Mesendoderm (in vitro differentiated cells): Measurements from ENCODE around the gene PRKN.

Experiments
- DNase-seq: peaks from one replicate; pipeline ENCODE4 v3.0.0; 2013
- H2AK5ac ChIP-seq: 2 replicates; pipeline ENCODE4 v1.6.1; 2013; ENCODE audit warnings: low read length, inconsistent platforms
- H2BK120ac ChIP-seq: 2 replicates; pipeline ENCODE4 v1.6.1; 2013; ENCODE audit warnings: low read depth, mild to moderate bottlenecking, low read length, moderate library complexity, mixed read lengths
- H2BK15ac ChIP-seq: replicated peaks from 2 replicates; pipeline ENCODE4 v1.6.1; 2013; ENCODE audit warnings: low read depth, mild to moderate bottlenecking, moderate library complexity
- H2BK5ac ChIP-seq: 2 replicates; pipeline ENCODE4 v1.6.1; 2013; ENCODE audit warnings: low read length, inconsistent platforms
- H3K18ac ChIP-seq: 2 replicates; pipeline ENCODE4 v1.6.1; 2013; ENCODE audit warnings: mild to moderate bottlenecking, low read length, mixed read lengths
- H3K23ac ChIP-seq: one replicate; pipeline ENCODE4 v1.6.1; 2013; ENCODE audit warnings: low read length
- H3K27ac ChIP-seq: 2 replicates; pipeline ENCODE4 v1.5.1; 2013; ENCODE audit warnings: low read depth, mild to moderate bottlenecking, inconsistent platforms, low read length, moderate library complexity
- H3K27me3 ChIP-seq: 2 replicates; pipeline ENCODE4 v1.6.1; 2013; ENCODE audit warnings: low read length, control low read depth, mild to moderate bottlenecking, inconsistent platforms; ENCODE audit not compliant: insufficient read depth, poor library complexity
- H3K36me3 ChIP-seq: 2 replicates; pipeline ENCODE4 v1.6.1; 2013; ENCODE audit warnings: low read length, inconsistent platforms; ENCODE audit not compliant: control insufficient read depth, insufficient read depth
- H3K4ac ChIP-seq: one replicate; pipeline ENCODE4 v1.6.1; 2013; ENCODE audit warnings: low read depth, mild to moderate bottlenecking, low read length, moderate library complexity
- H3K4me1 ChIP-seq: 2 replicates; pipeline ENCODE4 v1.6.1; 2013; ENCODE audit warnings: low read depth, low read length, inconsistent platforms; ENCODE audit not compliant: control insufficient read depth
- H3K4me2 ChIP-seq: 2 replicates; pipeline ENCODE4 v1.6.1; 2013; ENCODE audit warnings: low read length
- H3K4me3 ChIP-seq: 2 replicates; pipeline ENCODE4 v1.5.1; 2013; ENCODE audit warnings: mild to moderate bottlenecking, low read length
- H3K56ac ChIP-seq: one replicate; pipeline ENCODE4 v1.6.1; 2013; ENCODE audit warnings: low read length
- H3K79me1 ChIP-seq: 2 replicates; pipeline ENCODE4 v1.6.1; 2013; ENCODE audit warnings: low read length, inconsistent platforms
- H3K79me2 ChIP-seq: 2 replicates; pipeline ENCODE4 v1.6.1; 2013; ENCODE audit warnings: mild to moderate bottlenecking, low read length; ENCODE audit not compliant: control insufficient read depth, insufficient read depth
- H3K9ac ChIP-seq: 2 replicates; pipeline ENCODE4 v1.6.1; 2013; ENCODE audit warnings: low read length, inconsistent platforms
- H4K5ac ChIP-seq: one replicate; pipeline ENCODE4 v1.6.1; 2013; ENCODE audit warnings: low read length
- H4K8ac ChIP-seq: one replicate; pipeline ENCODE4 v1.6.1; 2013; ENCODE audit warnings: low read depth, mild to moderate bottlenecking, control low read depth, low read length, moderate library complexity
- WGBS: extraction: QIAGEN DNeasy Blood & Tissue Kit; methylation state at CpG from one replicate; pipeline ENCODE4 v1.1.7; 2013; ENCODE audit warnings: low lambda C conversion rate, missing lambda C conversion rate; ENCODE audit not compliant: insufficient coverage; ENCODE audit errors: extremely low coverage; 5-methylcytosine and 5-hydroxymethylcytosine counted together

The PRKN gene

GRCh38 chr6:161557333-161558107 lies 1170.0 kb downstream of the PRKN start:
- Histone ChIP-seq H4K5ac (no peak overlapping the region), H2BK15ac (no peak overlapping the region), H2AK5ac (no peak overlapping the region), H3K56ac (no peak overlapping the region), H3K27me3 (no peaks in the 10 kb centered on the region), H3K18ac (no peak overlapping the region), H4K8ac (no peak overlapping the region), H3K27ac (no peak overlapping the region), H3K79me2 (no peaks in the 10 kb centered on the region), H3K9ac (no peak overlapping the region), H2BK5ac (no peak overlapping the region), H3K36me3 (no peaks in the 10 kb centered on the region), H3K79me1 (no peaks in the 10 kb centered on the region), H3K4me3 (no peak overlapping the region), H3K23ac (no peak overlapping the region), H3K4me1 (no peaks in the 10 kb centered on the region), H3K4me2 (no peak overlapping the region), H2BK120ac (no peak overlapping the region), H3K4ac (no peak overlapping the region)
- no CpG with 5 or more reads among the region's 9 CpGs for WGBS
- DNase-seq: peak; percentile 41

GRCh38 chr6:161554883-161555282 lies 1172.7 kb downstream of the PRKN start:
- no peak overlapping the region for H4K8ac ChIP-seq
- H3K9ac ChIP-seq: no peak overlapping the region
- no peaks in the 10 kb centered on the region for H3K79me1 ChIP-seq
- H2BK120ac ChIP-seq: no peak overlapping the region
- DNase-seq: no peak
- no peak overlapping the region for H3K27ac ChIP-seq
- no peak overlapping the region for H2BK15ac ChIP-seq
- no peak overlapping the region for H3K4me3 ChIP-seq
- no peak overlapping the region for H3K4me2 ChIP-seq
- no peaks in the 10 kb centered on the region for H3K79me2 ChIP-seq
- H3K27me3 ChIP-seq: no peaks in the 10 kb centered on the region
- no peaks in the 10 kb centered on the region for H3K4me1 ChIP-seq
- no peak overlapping the region for H3K23ac ChIP-seq
- no peak overlapping the region for H4K5ac ChIP-seq
- H2AK5ac ChIP-seq: no peak overlapping the region
- H3K4ac ChIP-seq: no peak overlapping the region
- H3K56ac ChIP-seq: no peak overlapping the region
- no peaks in the 10 kb centered on the region for H3K36me3 ChIP-seq
- H2BK5ac ChIP-seq: no peak overlapping the region
- H3K18ac ChIP-seq: no peak overlapping the region

- Histone ChIP-seq H4K8ac (no peak overlapping the region), H2BK5ac (no peak overlapping the region), H3K79me2 (no peaks in the 10 kb centered on the region), H3K4me2 (no peak overlapping the region), H3K27ac (no peak overlapping the region), H4K5ac (no peak overlapping the region), H3K4ac (no peak overlapping the region), H3K27me3 (no peaks in the 10 kb centered on the region), H2BK120ac (no peak overlapping the region), H3K79me1 (no peaks in the 10 kb centered on the region), H3K18ac (no peak overlapping the region), H3K36me3 (no peaks in the 10 kb centered on the region), H2BK15ac (no peak overlapping the region), H3K23ac (no peak overlapping the region), H3K56ac (no peak overlapping the region), H3K4me3 (no peak overlapping the region), H3K4me1 (no peaks in the 10 kb centered on the region), H2AK5ac (no peak overlapping the region), H3K9ac (no peak overlapping the region)
- peak; percentile 60 for DNase-seq
- WGBS: no CpG with 5 or more reads among the region's 4 CpGs
These were observed 1177.5 kb downstream of the PRKN start for GRCh38 chr6:161549977-161550655.

GRCh38 chr6:161548713-161549296 lies 1178.8 kb downstream of the PRKN start:
- Histone ChIP-seq H2BK120ac (no peak overlapping the region), H3K79me1 (no peaks in the 10 kb centered on the region), H3K36me3 (no peaks in the 10 kb centered on the region), H3K4me1 (no peaks in the 10 kb centered on the region), H3K4me3 (no peak overlapping the region), H3K4ac (no peak overlapping the region), H4K8ac (no peak overlapping the region), H3K27ac (no peak overlapping the region), H3K79me2 (no peaks in the 10 kb centered on the region), H3K9ac (no peak overlapping the region), H2BK5ac (no peak overlapping the region), H3K23ac (no peak overlapping the region), H4K5ac (no peak overlapping the region), H2BK15ac (no peak overlapping the region), H3K4me2 (no peak overlapping the region), H3K27me3 (no peaks in the 10 kb centered on the region), H3K18ac (no peak overlapping the region), H3K56ac (no peak overlapping the region), H2AK5ac (no peak overlapping the region)
- WGBS: no CpG with 5 or more reads among the region's 9 CpGs
- no peak for DNase-seq

GRCh38 chr6:161547617-161548016 lies 1179.9 kb downstream of the PRKN start:
- Histone ChIP-seq H2BK5ac (no peak overlapping the region), H3K4me2 (no peak overlapping the region), H3K4me3 (no peak overlapping the region), H4K5ac (no peak overlapping the region), H3K27ac (no peak overlapping the region), H3K4me1 (no peaks in the 10 kb centered on the region), H2BK120ac (no peak overlapping the region), H3K4ac (no peak overlapping the region), H3K9ac (no peak overlapping the region), H3K23ac (no peak overlapping the region), H3K18ac (no peak overlapping the region), H3K79me1 (no peaks in the 10 kb centered on the region), H4K8ac (no peak overlapping the region), H3K36me3 (no peaks in the 10 kb centered on the region), H2BK15ac (no peak overlapping the region), H3K79me2 (no peaks in the 10 kb centered on the region), H2AK5ac (no peak overlapping the region), H3K27me3 (no peaks in the 10 kb centered on the region), H3K56ac (no peak overlapping the region)
- peak; percentile 72 for DNase-seq
- no CpG with 5 or more reads among the region's 2 CpGs for WGBS
